CD4-positive, alpha-beta T cell treated with Interleukin-4 for 1 hour (primary cell): ENCODE results near the gene SF3A1.
"Not testable (repeated sequence)": the region's sequence is repeated elsewhere in the genome, so short reads cannot be mapped to it uniquely, and the experiment has no call there.

Experiments used
- DNase-seq, 2 donors: peaks; one replicate each; pipeline ENCODE4 v3.0.0-alpha.2; 2020 to 2022

Gene SF3A1

GRCh38 chr22:30356449-30357235, at the start of gene SF3A1, which contains the start of gene CCDC157:
Gene SF3A1, minus strand, starts transcription at chr22:30356894. Its CDS starts 102 bp downstream, at chr22:30356792.
Gene CCDC157, plus strand, starts transcription at chr22:30357007. Its CDS starts 8,994 bp downstream, at chr22:30366001.
- peak; percentile 86 for DNase-seq

GRCh38 chr22:30406400-30406799, 49.7 kb upstream of the SF3A1 start:
- DNase-seq, result no peak

- DNase-seq, result no peak
Measured at GRCh38 chr22:30405731-30406130, 49.0 kb upstream of the SF3A1 start.

GRCh38 chr22:30404307-30404706, 47.6 kb upstream of the SF3A1 start:
- no peak for DNase-seq

GRCh38 chr22:30402766-30403104, 46.0 kb upstream of the SF3A1 start:
- not testable (repeated sequence) for DNase-seq

GRCh38 chr22:30402028-30402765, 45.5 kb upstream of the SF3A1 start:
- DNase-seq, result no peak

GRCh38 chr22:30401024-30401423, 44.3 kb upstream of the SF3A1 start:
- DNase-seq, result not testable (repeated sequence)

GRCh38 chr22:30400159-30400558, 43.5 kb upstream of the SF3A1 start:
- no peak for DNase-seq

- no peak for DNase-seq
Measured at GRCh38 chr22:30399718-30400117, 43.0 kb upstream of the SF3A1 start.

GRCh38 chr22:30398685-30399680, 42.3 kb upstream of the SF3A1 start:
- no peak for DNase-seq

GRCh38 chr22:30397656-30398635, 41.3 kb upstream of the SF3A1 start:
- DNase-seq, result no peak

GRCh38 chr22:30396871-30397655, 40.4 kb upstream of the SF3A1 start, which contains the start of gene SEC14L2:
Gene SEC14L2, plus strand, starts transcription at chr22:30397018. Its CDS starts 99 bp downstream, at chr22:30397117.
- peak; percentile 43 to 56 for DNase-seq

- DNase-seq, result no peak
Measured at GRCh38 chr22:30393885-30394284, 37.2 kb upstream of the SF3A1 start.

- no peak for DNase-seq
Measured at GRCh38 chr22:30393322-30393680, 36.6 kb upstream of the SF3A1 start.

- DNase-seq, result no peak
Measured at GRCh38 chr22:30392661-30393321, 36.1 kb upstream of the SF3A1 start.

GRCh38 chr22:30390974-30391691, 34.4 kb upstream of the SF3A1 start:
- peak; percentile 82 to 86 for DNase-seq

- DNase-seq, result peak; percentile 77 to 80
Measured at GRCh38 chr22:30386960-30387827, 30.5 kb upstream of the SF3A1 start, which contains the start of gene RNF215. Gene RNF215, minus strand, starts transcription at chr22:30387411. Its CDS starts 98 bp downstream, at chr22:30387313.

GRCh38 chr22:30386608-30386959, 29.9 kb upstream of the SF3A1 start:
- no peak for DNase-seq
